Esophagus muscularis mucosa (tissue), 4 donors: ENCODE data around the gene TADA2B. TPM values are rescaled to one million over a fixed set of nuclear protein-coding genes. Genes with fewer than 3 reads are reported as not detected.

Experiments used
- DNase-seq: peaks from one replicate; pipeline ENCODE4 v3.0.0-alpha.2; 2017; ENCODE audit errors: extremely low spot score
- H3K27ac ChIP-seq, 4 donors: fragments of 200-600 bp; sonication (generic); replicated peaks in 1 of 4; 1 replicate in 3 of 4; 2 replicates in 1 of 4; pipeline ENCODE4 v1.5.1; 2016 to 2019; ENCODE audit warnings: mild to moderate bottlenecking in 1 of 4
- H3K27me3 ChIP-seq, 4 donors: fragments of 200-600 bp; sonication (generic); one replicate each; pipeline versions ENCODE4 v1.5.1 to v1.6.0; 2016 to 2019
- H3K36me3 ChIP-seq, 4 donors: fragments of 200-600 bp; sonication (generic); one replicate each; pipeline ENCODE4 v1.5.1; 2016 to 2019
- H3K4me1 ChIP-seq, 4 donors: fragments of 200-600 bp; sonication (generic); one replicate each; pipeline ENCODE4 v1.5.1; 2016 to 2019
- H3K4me3 ChIP-seq, 4 donors: fragments of 200-600 bp; sonication (generic); 1 replicate in 2 of 4; 2 replicates in 2 of 4; pipeline ENCODE4 v1.5.1; 2016 to 2019; ENCODE audit warnings: mild to moderate bottlenecking in 4 of 4, moderate library complexity in 1 of 4
- H3K9me3 ChIP-seq, 4 donors: fragments of 200-600 bp; sonication (generic); 1 replicate in 3 of 4; 2 replicates in 1 of 4; pipeline ENCODE4 v1.5.1; 2016 to 2019
- EP300 ChIP-seq: sonication (generic); formaldehyde crosslinking; IDR thresholded peaks from one replicate; pipeline ENCODE4 v1.6.1; 2017; ENCODE audit warnings: antibody characterized with exemption
- POLR2A ChIP-seq: fragments of 450-650 bp; IDR thresholded peaks from one replicate; pipeline ENCODE4 v1.6.1; 2017; ENCODE audit warnings: antibody characterized with exemption, moderate library complexity, mild to moderate bottlenecking, low read depth
- POLR2AphosphoS5 ChIP-seq, 2 donors: sonication (generic); formaldehyde crosslinking; IDR thresholded peaks; one replicate each; pipeline ENCODE4 v1.6.1; 2017; ENCODE audit warnings: antibody characterized with exemption in 2 of 2
- WGBS: methylation state at CpG from one replicate; pipeline ENCODE4 v1.1.5; 2018; 5-methylcytosine and 5-hydroxymethylcytosine counted together
- intact Hi-C: fragments of 100-400 bp; cut with DNase I; formaldehyde crosslinking; loops from one replicate; pipeline ENCODE4 v1.15.1; 2023
- total RNA-seq, 4 donors: library from RNA; depleted of rRNA; stranded (reverse); fragments of >200 nt; gene quantifications; one replicate each; pipeline versions ENCODE4 v1.1.0 to v1.2.1, GENCODE V29; 2016
- TF ChIP-seq, protein P1 (sequence below), 3 experiments: fragments of 200-600 bp in 2 of 3; fragments of 450-650 bp in 1 of 3; sonication (generic) in 2 of 3; IDR thresholded peaks; one replicate each; pipeline ENCODE4 v1.5.1; 2017 to 2019; ENCODE audit warnings: antibody characterized with exemption in 3 of 3, mild to moderate bottlenecking in 2 of 3, moderate library complexity in 1 of 3

The TADA2B gene
- total RNA-seq, 4 donors from 2014 or later = 19.9 to 31.7 (median 26.3) TPM

DNA sequence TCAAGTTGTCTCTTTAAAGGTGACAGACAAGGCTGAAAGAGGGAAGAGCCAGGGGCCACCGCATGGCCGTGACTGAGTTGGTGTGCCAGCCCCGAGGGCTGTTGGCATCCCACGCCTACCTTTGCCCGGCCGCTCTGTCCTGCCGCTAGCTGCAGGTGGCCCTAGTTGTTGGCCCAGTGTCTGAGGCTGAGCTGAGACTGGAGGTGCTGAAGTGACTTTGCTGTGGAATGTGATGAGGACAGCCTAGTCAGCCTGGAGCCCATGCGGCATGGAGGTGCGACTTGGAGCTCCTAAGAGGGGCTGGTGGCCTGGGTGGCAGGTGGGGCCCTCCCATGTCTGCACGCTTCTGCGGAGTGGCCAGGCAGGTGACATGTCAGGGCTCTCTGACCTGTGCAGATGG lies 6.6 kb downstream of the TADA2B start:
- H3K27ac ChIP-seq = no peak overlapping the region
- DNase-seq = no peak
- 91% methylated on average over 6 of the region's 11 CpGs for WGBS
- intact Hi-C loops = loop anchor here (10.0 kb wide), 2 partner anchors 265 to 335 kb away; partner anchors contain the start of genes BLOC1S4 and KIAA0232
- H3K4me1 ChIP-seq = peaks cover 56 to 82% (median 70%) of the 10 kb centered on the region in 4 donors
- H3K4me3 ChIP-seq = no peak overlapping the region
- TF ChIP-seq POLR2AphosphoS5 (IDR thresholded peaks at IDR 0.05) (no peak), POLR2A (no peak), EP300 (no peak)
- TF ChIP-seq, protein P1, sequence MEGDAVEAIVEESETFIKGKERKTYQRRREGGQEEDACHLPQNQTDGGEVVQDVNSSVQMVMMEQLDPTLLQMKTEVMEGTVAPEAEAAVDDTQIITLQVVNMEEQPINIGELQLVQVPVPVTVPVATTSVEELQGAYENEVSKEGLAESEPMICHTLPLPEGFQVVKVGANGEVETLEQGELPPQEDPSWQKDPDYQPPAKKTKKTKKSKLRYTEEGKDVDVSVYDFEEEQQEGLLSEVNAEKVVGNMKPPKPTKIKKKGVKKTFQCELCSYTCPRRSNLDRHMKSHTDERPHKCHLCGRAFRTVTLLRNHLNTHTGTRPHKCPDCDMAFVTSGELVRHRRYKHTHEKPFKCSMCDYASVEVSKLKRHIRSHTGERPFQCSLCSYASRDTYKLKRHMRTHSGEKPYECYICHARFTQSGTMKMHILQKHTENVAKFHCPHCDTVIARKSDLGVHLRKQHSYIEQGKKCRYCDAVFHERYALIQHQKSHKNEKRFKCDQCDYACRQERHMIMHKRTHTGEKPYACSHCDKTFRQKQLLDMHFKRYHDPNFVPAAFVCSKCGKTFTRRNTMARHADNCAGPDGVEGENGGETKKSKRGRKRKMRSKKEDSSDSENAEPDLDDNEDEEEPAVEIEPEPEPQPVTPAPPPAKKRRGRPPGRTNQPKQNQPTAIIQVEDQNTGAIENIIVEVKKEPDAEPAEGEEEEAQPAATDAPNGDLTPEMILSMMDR (IDR thresholded peaks at IDR 0.05) = no peak
- H3K9me3 ChIP-seq = no peaks in the 10 kb centered on the region
- no peaks in the 10 kb centered on the region for H3K27me3 ChIP-seq
- peaks cover 8 to 23% (median 18%) of the 10 kb centered on the region in 4 donors for H3K36me3 ChIP-seq

DNA sequence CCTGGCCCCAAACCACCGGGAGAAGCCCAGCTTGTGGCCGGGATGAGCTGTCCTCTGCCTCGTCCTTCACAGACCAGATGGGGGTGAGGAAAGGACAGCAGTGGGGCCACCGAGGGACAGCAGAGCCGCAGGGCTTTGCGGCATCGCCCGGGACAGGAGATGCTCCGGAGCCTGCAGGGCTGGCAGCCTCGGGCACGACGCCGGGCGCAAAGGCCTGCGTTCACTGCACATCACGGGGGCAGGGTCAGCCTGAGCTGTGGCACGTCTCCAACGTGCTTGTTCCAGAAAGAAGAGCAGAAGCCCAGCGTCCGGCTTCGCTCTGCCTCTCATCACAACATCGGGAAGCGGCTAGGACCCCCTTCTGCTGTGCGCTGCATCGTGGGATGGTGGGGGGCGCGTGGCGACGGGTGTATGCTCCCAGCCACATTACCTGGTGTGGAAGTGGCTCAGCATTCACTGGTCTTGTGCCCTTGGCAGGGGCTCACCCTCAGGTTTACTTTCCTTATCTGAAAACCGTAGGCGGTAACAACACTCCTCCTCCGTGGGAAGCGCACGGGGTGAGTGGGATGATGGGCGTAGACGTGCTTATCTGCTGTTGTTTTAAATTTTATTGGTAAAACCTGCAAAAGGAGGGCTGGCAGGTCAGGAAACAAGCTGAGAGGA lies 7.4 kb downstream of the TADA2B start:
- H3K4me3 ChIP-seq = no peak overlapping the region
- no peak overlapping the region for H3K27ac ChIP-seq
- TF ChIP-seq POLR2AphosphoS5 (IDR thresholded peaks at IDR 0.05) (no peak), EP300 (no peak), POLR2A (no peak)
- TF ChIP-seq, protein P1 (IDR thresholded peaks at IDR 0.05) = no peak
- intact Hi-C loops = no loop called here
- peaks cover 47 to 73% (median 61%) of the 10 kb centered on the region in 4 donors for H3K4me1 ChIP-seq
- DNase-seq = no peak
- no peaks in the 10 kb centered on the region for H3K9me3 ChIP-seq
- no peaks in the 10 kb centered on the region for H3K27me3 ChIP-seq
- peaks cover 16 to 31% (median 27%) of the 10 kb centered on the region in 4 donors for H3K36me3 ChIP-seq
- 85% methylated on average over 31 of the region's 36 CpGs for WGBS

DNA sequence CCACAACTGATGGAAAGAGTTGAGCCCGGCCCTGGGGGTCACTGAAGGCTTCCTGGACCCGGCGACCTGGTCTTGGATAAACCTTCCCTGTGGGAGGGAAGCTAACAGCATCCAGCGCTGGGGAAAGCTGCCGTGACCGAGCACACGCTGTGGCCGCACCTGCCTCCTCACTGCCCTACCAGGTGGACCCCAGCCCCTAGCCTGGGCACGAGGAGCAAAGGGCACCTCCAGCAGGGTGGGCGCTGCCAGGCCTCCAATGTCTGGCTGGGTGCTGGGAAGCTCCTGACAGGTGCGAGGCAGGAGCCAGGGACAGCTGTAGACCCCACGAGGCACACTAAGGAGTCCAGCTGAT lies 7.9 kb downstream of the TADA2B start:
- WGBS = 86% methylated on average over 10 of the region's 12 CpGs
- intact Hi-C loops = no loop called here
- TF ChIP-seq POLR2A (no peak), POLR2AphosphoS5 (IDR thresholded peaks at IDR 0.05) (no peak), EP300 (no peak)
- TF ChIP-seq, protein P1 (IDR thresholded peaks at IDR 0.05) = no peak
- no peak overlapping the region for H3K27ac ChIP-seq
- no peaks in the 10 kb centered on the region for H3K27me3 ChIP-seq
- no peak for DNase-seq
- H3K36me3 ChIP-seq = peaks cover 21 to 36% (median 32%) of the 10 kb centered on the region in 4 donors
- H3K4me1 ChIP-seq = peaks cover 42 to 68% (median 56%) of the 10 kb centered on the region in 4 donors
- no peaks in the 10 kb centered on the region for H3K9me3 ChIP-seq
- H3K4me3 ChIP-seq = no peak overlapping the region

DNA sequence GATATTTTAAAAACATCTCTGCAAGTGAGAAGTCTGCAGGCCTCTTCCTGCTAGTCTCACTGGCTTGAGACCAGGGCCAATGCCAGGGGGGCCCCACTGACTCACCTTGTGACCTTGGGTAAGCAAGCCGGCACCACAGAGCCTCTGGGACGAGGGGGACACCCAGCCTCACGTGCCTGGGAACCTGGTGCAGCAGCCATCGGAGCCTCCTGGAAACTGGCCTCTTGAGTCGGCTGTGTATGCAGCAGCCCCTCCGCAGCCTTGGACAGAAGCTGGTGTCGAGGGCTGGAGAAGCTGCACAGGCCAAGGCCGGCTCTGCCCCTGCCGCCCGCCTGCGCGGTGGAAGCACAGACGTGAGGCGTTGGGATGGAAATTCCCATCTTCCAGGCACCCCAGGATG lies 8.7 kb downstream of the TADA2B start:
- WGBS = 89% methylated on average over 11 of the region's 14 CpGs
- intact Hi-C loops = no loop called here

More for the DNA sequence above, 8.7 kb downstream of the TADA2B start:
- peaks cover 34 to 60% (median 48%) of the 10 kb centered on the region in 4 donors for H3K4me1 ChIP-seq
- H3K27ac ChIP-seq = no peak overlapping the region
- no peak overlapping the region for H3K4me3 ChIP-seq
- H3K36me3 ChIP-seq = peaks cover 21 to 43% (median 40%) of the 10 kb centered on the region in 4 donors
- H3K9me3 ChIP-seq = no peaks in the 10 kb centered on the region
- H3K27me3 ChIP-seq = no peaks in the 10 kb centered on the region
- DNase-seq = no peak
- TF ChIP-seq EP300 = no peak
- TF ChIP-seq, protein P1 (IDR thresholded peaks at IDR 0.05) = no peak
- TF ChIP-seq POLR2A = no peak
- TF ChIP-seq POLR2AphosphoS5 (IDR thresholded peaks at IDR 0.05) = no peak
